PC-9 (cell line): Measurements from ENCODE around the gene SEC23B. TPM values are rescaled to one million over a fixed set of nuclear protein-coding genes. Genes with fewer than 3 reads are reported as not detected.

Experiments used
- BruUV-seq: library from RNA; stranded (reverse); fragments of 400-500 nt; replicated peaks from 2 replicates; lab custom pipeline; 2021; lab: Mats Ljungman, UMichigan
- CTCF ChIA-PET: fragments of 300-600 bp; sonication (Branson Sonifier 250); formaldehyde crosslinking; loops from one replicate; lab custom pipeline; 2022; ENCODE audit warnings: antibody characterized with exemption; lab: Charles Lee
- POLR2A ChIA-PET: fragments of 300-600 bp; sonication (Branson Sonifier 250); formaldehyde crosslinking; loops from one replicate; lab custom pipeline; 2022; ENCODE audit warnings: antibody characterized with exemption; ENCODE audit not compliant: unreplicated experiment; lab: Charles Lee
- DNase-seq, 2 experiments: peaks; one replicate each; pipeline versions ENCODE4 v3.0.0 to v3.0.0-alpha.2; 2015 to 2022; ENCODE audit warnings: mixed read lengths in 1 of 2
- H2AFZ ChIP-seq: fragments of 200-600 bp; sonication (generic); 2 replicates; pipeline ENCODE4 v1.8.1; 2017; ENCODE audit warnings: antibody characterized with exemption
- H3F3A ChIP-seq: fragments of 200-600 bp; sonication (generic); 2 replicates; pipeline ENCODE4 v1.8.1; 2017; ENCODE audit warnings: antibody characterized with exemption, mild to moderate bottlenecking, low read depth; ENCODE audit not compliant: insufficient read depth
- H3K27ac ChIP-seq: fragments of 200-600 bp; sonication (generic); 2 replicates; pipeline ENCODE4 v1.6.1; 2016; ENCODE audit warnings: mixed run types
- H3K27me3 ChIP-seq: fragments of 200-600 bp; sonication (generic); 2 replicates; pipeline ENCODE4 v1.6.1; 2016; ENCODE audit warnings: low read depth, mixed run types; ENCODE audit not compliant: insufficient read depth
- H3K36me3 ChIP-seq: fragments of 200-600 bp; sonication (generic); 2 replicates; pipeline ENCODE4 v1.6.1; 2016; ENCODE audit warnings: low read depth, mixed run types
- H3K4me1 ChIP-seq: fragments of 200-600 bp; sonication (generic); replicated peaks from 2 replicates; pipeline ENCODE4 v1.6.1; 2016; ENCODE audit warnings: mixed run types; ENCODE audit not compliant: insufficient read depth
- H3K4me2 ChIP-seq: fragments of 200-600 bp; sonication (generic); 2 replicates; pipeline ENCODE4 v1.6.1; 2017; ENCODE audit warnings: mixed run types
- H3K4me3 ChIP-seq: fragments of 200-600 bp; sonication (generic); 2 replicates; pipeline ENCODE4 v1.6.1; 2016; ENCODE audit warnings: mixed run types
- H3K79me2 ChIP-seq: fragments of 200-600 bp; sonication (generic); 2 replicates; pipeline ENCODE4 v1.6.1; 2017; ENCODE audit warnings: low read depth, mixed run types
- H3K9me2 ChIP-seq: fragments of 200-600 bp; sonication (generic); 2 replicates; pipeline ENCODE4 v1.8.1; 2017; ENCODE audit warnings: mild to moderate bottlenecking; ENCODE audit not compliant: insufficient read depth
- H3K9me3 ChIP-seq: fragments of 200-600 bp; sonication (generic); 2 replicates; pipeline ENCODE4 v1.8.1; 2016; ENCODE audit warnings: low read depth; ENCODE audit not compliant: insufficient read depth
- H4K20me1 ChIP-seq: fragments of 200-600 bp; sonication (generic); 2 replicates; pipeline ENCODE4 v1.8.1; 2017; ENCODE audit not compliant: insufficient read depth
- CTCF ChIP-seq: fragments of 200-600 bp; sonication (generic); conservative IDR thresholded peaks from 2 replicates; pipeline ENCODE4 v1.6.1; 2017; ENCODE audit warnings: mixed run types, antibody characterized with exemption, mild to moderate bottlenecking, moderate library complexity
- EZH2 ChIP-seq: fragments of 200-600 bp; sonication (generic); IDR thresholded peaks from 2 replicates; pipeline ENCODE4 v1.8.0; 2017; ENCODE audit warnings: antibody characterized with exemption, low read depth
- intact Hi-C: fragments of 100-400 bp; cut with micrococcal nuclease; formaldehyde crosslinking; loops from one replicate; pipeline ENCODE4 v1.10.0; 2022; ENCODE audit not compliant: unreplicated experiment
- total RNA-seq: library from RNA; stranded (reverse); gene quantifications from 2 replicates; pipeline ENCODE4 v1.2.3, GENCODE V29; 2021

Gene SEC23B
- total RNA-seq, 1 experiment from 2014 or later = 78.5 TPM

- Histone ChIP-seq H3K27me3 (no peaks in the 10 kb centered on the region), H3K79me2 (no peaks in the 10 kb centered on the region), H4K20me1 (no peaks in the 10 kb centered on the region; the same call in 1 of the 2 replicates), H3K4me3 (no peak overlapping the region), H3F3A (no peaks in the 10 kb centered on the region), H3K36me3 (peaks cover 15% of the 10 kb centered on the region; the same call in 1 of the 2 replicates), H2AFZ (no peak overlapping the region), H3K27ac (no peak overlapping the region), H3K9me2 (no peaks in the 10 kb centered on the region), H3K9me3 (no peaks in the 10 kb centered on the region), H3K4me2 (no peak overlapping the region), H3K4me1 (no peaks in the 10 kb centered on the region)
- intact Hi-C loops = no loop called here
- no peak for DNase-seq
- no TSS peak for BruUV-seq
- ChIA-PET POLR2A (no interaction called here), CTCF (no interaction called here)
- TF ChIP-seq EZH2 (no peak), CTCF (no peak)
Observed at GRCh38 chr20:18477821-18478220, 29.9 kb upstream of the SEC23B start.

DNA sequence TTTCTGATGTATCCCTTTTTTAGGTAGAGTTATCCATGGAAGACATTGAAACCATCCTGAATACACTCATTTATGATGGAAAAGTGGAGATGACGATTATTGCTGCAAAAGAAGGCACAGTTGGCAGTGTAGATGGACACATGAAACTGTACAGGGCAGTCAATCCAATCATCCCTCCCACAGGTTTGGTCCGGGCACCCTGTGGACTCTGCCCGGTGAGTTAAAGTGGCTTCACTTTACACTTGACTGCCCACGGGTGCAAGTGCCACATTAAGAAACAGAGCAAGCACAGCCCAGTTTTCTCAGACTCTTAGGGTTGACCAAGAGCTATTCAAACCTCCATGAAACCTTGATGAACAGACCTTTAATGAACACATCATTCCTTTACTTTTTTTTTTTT is 26.1 kb upstream of the SEC23B start:
- CTCF ChIA-PET = no interaction called here
- Histone ChIP-seq H4K20me1 (no peaks in the 10 kb centered on the region; the same call in 1 of the 2 replicates), H3K27me3 (no peaks in the 10 kb centered on the region), H2AFZ (no peak overlapping the region), H3K36me3 (0 out of 2 replicates have a peak, but pooled peaks cover 3% of the 10 kb centered on the region), H3K27ac (no peak overlapping the region), H3K4me3 (no peak overlapping the region), H3K9me3 (no peaks in the 10 kb centered on the region), H3F3A (peaks cover 4% of the 10 kb centered on the region; the same call in 1 of the 2 replicates), H3K9me2 (no peaks in the 10 kb centered on the region), H3K79me2 (no peaks in the 10 kb centered on the region), H3K4me2 (no peak overlapping the region), H3K4me1 (no peaks in the 10 kb centered on the region)
- POLR2A ChIA-PET = no interaction called here
- TF ChIP-seq CTCF = no peak
- TF ChIP-seq EZH2 = no peak
- BruUV-seq = no TSS peak
- no peak for DNase-seq
- intact Hi-C loops = no loop called here

GRCh38 chr20:18488301-18488700 is 19.4 kb upstream of the SEC23B start:
- BruUV-seq = no TSS peak
- ChIA-PET POLR2A (no interaction called here), CTCF (no interaction called here)
- TF ChIP-seq CTCF (no peak), EZH2 (no peak)
- no peak overlapping the region for H3K4me2 ChIP-seq
- H3K9me3 ChIP-seq = no peaks in the 10 kb centered on the region
- no peaks in the 10 kb centered on the region for H4K20me1 ChIP-seq
- no peak overlapping the region for H2AFZ ChIP-seq
- no peaks in the 10 kb centered on the region for H3K79me2 ChIP-seq
- no peak overlapping the region for H3K4me3 ChIP-seq
- H3K27ac ChIP-seq = no peak overlapping the region
- H3K27me3 ChIP-seq = no peaks in the 10 kb centered on the region
- H3K36me3 ChIP-seq = peaks cover 3% of the 10 kb centered on the region; the same call in 1 of the 2 replicates
- no peaks in the 10 kb centered on the region for H3K4me1 ChIP-seq
- H3K9me2 ChIP-seq = no peaks in the 10 kb centered on the region
- DNase-seq = no peak
- intact Hi-C loops = no loop called here
- H3F3A ChIP-seq = peaks cover 4% of the 10 kb centered on the region; the same call in 1 of the 2 replicates
